ENCODE data around the gene PRDM5. TPM values are rescaled to one million over a fixed set of nuclear protein-coding genes. Genes with fewer than 3 reads are reported as not detected.

PRDM5 gene
- polyA plus RNA-seq, 1 donor = 10.0 TPM

- peak; percentile 72 for DNase-seq
These were observed 106.1 kb downstream of the PRDM5 start for GRCh38 chr4:120816296-120816965.

GRCh38 chr4:120815361-120815760 is 107.2 kb downstream of the PRDM5 start:
- no peak for DNase-seq

GRCh38 chr4:120814886-120815285 is 107.6 kb downstream of the PRDM5 start:
- DNase-seq = no peak

- DNase-seq = no peak
These were observed 110.3 kb downstream of the PRDM5 start for GRCh38 chr4:120812216-120812615.

GRCh38 chr4:120809518-120809917 is 113.0 kb downstream of the PRDM5 start:
- DNase-seq = no peak

GRCh38 chr4:120808475-120809141 is 113.9 kb downstream of the PRDM5 start:
- no peak for DNase-seq

GRCh38 chr4:120801137-120801758 is 121.3 kb downstream of the PRDM5 start:
- DNase-seq = no peak

- DNase-seq = no peak
These were observed 124.0 kb downstream of the PRDM5 start for GRCh38 chr4:120798570-120798969.

- no peak for DNase-seq
These were observed 126.3 kb downstream of the PRDM5 start for GRCh38 chr4:120796271-120796670.

- DNase-seq = no peak
These were observed 137.3 kb downstream of the PRDM5 start for GRCh38 chr4:120785202-120785601.

GRCh38 chr4:120777459-120777858 is 145.1 kb downstream of the PRDM5 start:
- no peak for DNase-seq

- no peak for DNase-seq
These were observed 147.1 kb downstream of the PRDM5 start for GRCh38 chr4:120775431-120775830.

GRCh38 chr4:120773641-120774040 is 148.9 kb downstream of the PRDM5 start:
- DNase-seq = no peak

- no peak for DNase-seq
These were observed 150.6 kb downstream of the PRDM5 start for GRCh38 chr4:120771907-120772306.

GRCh38 chr4:120770897-120771296 is 151.6 kb downstream of the PRDM5 start:
- no peak for DNase-seq

GRCh38 chr4:120769227-120769626 is 153.3 kb downstream of the PRDM5 start:
- DNase-seq = no peak

- DNase-seq = no peak
These were observed 157.3 kb downstream of the PRDM5 start for GRCh38 chr4:120765260-120765680.

- no peak for DNase-seq
These were observed 158.9 kb downstream of the PRDM5 start for GRCh38 chr4:120763650-120764049.

GRCh38 chr4:120761070-120761469 is 161.5 kb downstream of the PRDM5 start:
- no peak for DNase-seq

GRCh38 chr4:120760047-120760446 is 162.5 kb downstream of the PRDM5 start:
- DNase-seq = no peak

- DNase-seq = no peak
These were observed 166.7 kb downstream of the PRDM5 start for GRCh38 chr4:120755864-120756263.

- no peak for DNase-seq
These were observed 167.9 kb downstream of the PRDM5 start for GRCh38 chr4:120754590-120754989.

- no peak for DNase-seq
These were observed 168.7 kb downstream of the PRDM5 start for GRCh38 chr4:120753854-120754253.

- no peak for DNase-seq
These were observed 172.4 kb downstream of the PRDM5 start for GRCh38 chr4:120750152-120750525.

All from hindlimb muscle (tissue), 1 donor.